ENCODE data around the gene IFNGR1. TPM values are rescaled to one million over a fixed set of nuclear protein-coding genes. Genes with fewer than 3 reads are reported as not detected.

The IFNGR1 gene
- total RNA-seq, 1 donor from 2014 or later, result 38.3 TPM

GRCh38 chr6:137193256-137194070 is 25.7 kb downstream of the IFNGR1 start:
- no peak for FAIRE-seq
- Mint-ChIP-seq H3K9me3 (ENCODE audit: unreplicated experiment) (peaks cover 9% of the 10 kb centered on the region), H3K27ac (ENCODE audit: unreplicated experiment) (no peak overlapping the region), H3K4me3 (ENCODE audit: unreplicated experiment) (no peak overlapping the region), H3K27me3 (ENCODE audit: low read depth, unreplicated experiment) (no peaks in the 10 kb centered on the region), H3K4me1 (ENCODE audit: low read depth, unreplicated experiment) (no peaks in the 10 kb centered on the region), H3K36me3 (ENCODE audit: low read depth, unreplicated experiment) (peaks cover 10% of the 10 kb centered on the region)
- H3K79me2 ChIP-seq (ENCODE audit: insufficient read depth, low read length), result no peaks in the 10 kb centered on the region
- peaks cover 10% of the 10 kb centered on the region for H3K36me3 ChIP-seq (ENCODE audit: insufficient read depth, low read length)
- H3K27me3 ChIP-seq (ENCODE audit: insufficient read depth, low read length), result no peaks in the 10 kb centered on the region
- no peaks in the 10 kb centered on the region for H4K20me1 ChIP-seq (ENCODE audit: insufficient read depth, low read length)
- no peak overlapping the region for H3K27ac ChIP-seq (ENCODE audit: low read depth, low read length)
- H3K9ac ChIP-seq (ENCODE audit: low read length), result no peak overlapping the region
- TF ChIP-seq CTCF (IDR thresholded peaks at IDR 0.05; ENCODE audit: insufficient read depth, low read depth, low read length) (no peak), EZH2 (IDR thresholded peaks at IDR 0.05; ENCODE audit: insufficient read depth, low read length) (no peak)
- no peak overlapping the region for H3K4me3 ChIP-seq (ENCODE audit: insufficient read depth, low read depth, low read length)
- no peak overlapping the region for H3K4me2 ChIP-seq (ENCODE audit: low read length)
- no peak for DNase-seq (ENCODE audit: low read depth)
- H3K9me3 ChIP-seq (ENCODE audit: insufficient read depth, low read depth, low read length), result no peaks in the 10 kb centered on the region
- H3K4me1 ChIP-seq (ENCODE audit: insufficient read depth, low read length), result no peaks in the 10 kb centered on the region
- H2AFZ ChIP-seq (ENCODE audit: low read depth, low read length), result no peak overlapping the region

GRCh38 chr6:137192821-137193220 is 26.4 kb downstream of the IFNGR1 start:
- peaks cover 9% of the 10 kb centered on the region for H3K9me3 Mint-ChIP-seq (ENCODE audit: unreplicated experiment)

More at GRCh38 chr6:137192821-137193220, 26.4 kb downstream of the IFNGR1 start:
- Histone ChIP-seq H3K9me3 (ENCODE audit: insufficient read depth, low read depth, low read length) (no peaks in the 10 kb centered on the region), H3K4me1 (ENCODE audit: insufficient read depth, low read length) (no peaks in the 10 kb centered on the region), H3K4me2 (ENCODE audit: low read length) (no peak overlapping the region), H3K79me2 (ENCODE audit: insufficient read depth, low read length) (no peaks in the 10 kb centered on the region), H2AFZ (ENCODE audit: low read depth, low read length) (no peak overlapping the region), H3K4me3 (ENCODE audit: insufficient read depth, low read depth, low read length) (no peak overlapping the region), H3K9ac (ENCODE audit: low read length) (no peak overlapping the region), H3K36me3 (ENCODE audit: insufficient read depth, low read length) (peaks cover 4% of the 10 kb centered on the region), H3K27me3 (ENCODE audit: insufficient read depth, low read length) (no peaks in the 10 kb centered on the region), H4K20me1 (ENCODE audit: insufficient read depth, low read length) (no peaks in the 10 kb centered on the region), H3K27ac (ENCODE audit: low read depth, low read length) (no peak overlapping the region)
- no peak for TF ChIP-seq EZH2 (IDR thresholded peaks at IDR 0.05; ENCODE audit: insufficient read depth, low read length)
- no peak for TF ChIP-seq CTCF (IDR thresholded peaks at IDR 0.05; ENCODE audit: insufficient read depth, low read depth, low read length)
- H3K36me3 Mint-ChIP-seq (ENCODE audit: low read depth, unreplicated experiment), result peaks cover 4% of the 10 kb centered on the region
- H3K27ac Mint-ChIP-seq (ENCODE audit: unreplicated experiment), result no peak overlapping the region
- no peaks in the 10 kb centered on the region for H3K27me3 Mint-ChIP-seq (ENCODE audit: low read depth, unreplicated experiment)
- FAIRE-seq, result no peak
- no peaks in the 10 kb centered on the region for H3K4me1 Mint-ChIP-seq (ENCODE audit: low read depth, unreplicated experiment)
- no peak for DNase-seq (ENCODE audit: low read depth)
- H3K4me3 Mint-ChIP-seq (ENCODE audit: unreplicated experiment), result no peak overlapping the region
